Activated CD4-positive, alpha-beta T cell treated with anti-CD3 and anti-CD28 coated beads for 36 hours (primary cell): ENCODE measurements around the gene KLHL1. TPM values are rescaled to one million over a fixed set of nuclear protein-coding genes. Genes with fewer than 3 reads are reported as not detected.

Experiments
- ATAC-seq: fragments of 200-7000 bp; cut with Tn5 transposase; one replicate; pipeline ENCODE4 v1.10.0; 2021; ENCODE audit warnings: mild to moderate bottlenecking, moderate library complexity
- CTCF ChIA-PET: fragments of 350-600 bp; sonication (Branson Sonifier 250); formaldehyde crosslinking; loops from one replicate; lab custom pipeline; 2021; ENCODE audit warnings: antibody characterized with exemption; lab: Charles Lee
- POLR2A ChIA-PET: fragments of 350-600 bp; sonication (Branson Sonifier 250); formaldehyde crosslinking; loops from one replicate; lab custom pipeline; 2021; ENCODE audit warnings: antibody characterized with exemption, inconsistent platforms; lab: Charles Lee
- DNase-seq: peaks from one replicate; pipeline ENCODE4 v3.0.0-alpha.2; 2020
- H3K27ac Mint-ChIP-seq: one replicate; pipeline ENCODE4 v1.8.0; 2021; ENCODE audit warnings: mixed read lengths
- H3K27me3 Mint-ChIP-seq: one replicate; pipeline ENCODE4 v1.8.0; 2021; ENCODE audit warnings: mixed read lengths
- H3K36me3 Mint-ChIP-seq: one replicate; pipeline ENCODE4 v1.8.0; 2021; ENCODE audit warnings: low read depth, mixed read lengths
- H3K4me1 Mint-ChIP-seq: one replicate; pipeline ENCODE4 v1.8.0; 2021; ENCODE audit warnings: mixed read lengths
- H3K4me3 Mint-ChIP-seq: one replicate; pipeline ENCODE4 v1.8.0; 2021; ENCODE audit warnings: mild to moderate bottlenecking, moderate library complexity, mixed read lengths
- H3K9me3 Mint-ChIP-seq: one replicate; pipeline ENCODE4 v1.8.0; 2021; ENCODE audit warnings: low read depth, mixed read lengths
- intact Hi-C, 2 experiments: fragments of 100-400 bp; cut with DNase I in 1 of 2; cut with micrococcal nuclease in 1 of 2; formaldehyde crosslinking; loops; one replicate each; pipeline versions ENCODE4 v1.14.2 to v1.15.1; 2022 to 2024; cut with DNase I, micrococcal nuclease
- total RNA-seq, 2 experiments: library from RNA; stranded (reverse); gene quantifications; one replicate each; pipeline ENCODE4 v1.2.3, GENCODE V29; 2021

Gene KLHL1
- total RNA-seq, 2 experiments from 2014 or later, result not detected

- Mint-ChIP-seq H3K4me1 (no peaks in the 10 kb centered on the region), H3K27me3 (no peaks in the 10 kb centered on the region), H3K4me3 (no peak overlapping the region), H3K27ac (no peak overlapping the region), H3K9me3 (peaks cover 19% of the 10 kb centered on the region), H3K36me3 (no peaks in the 10 kb centered on the region)
- no peak for DNase-seq
- no peak for ATAC-seq
- CTCF ChIA-PET, result no interaction called here
- intact Hi-C loops, result no loop called here
- POLR2A ChIA-PET, result no interaction called here
Measured at GRCh38 chr13:69751259-69751658, 357.0 kb downstream of the KLHL1 start.

- ChIA-PET CTCF (no interaction called here), POLR2A (no interaction called here)
- H3K36me3 Mint-ChIP-seq, result no peaks in the 10 kb centered on the region
- no peak overlapping the region for H3K27ac Mint-ChIP-seq
- no peaks in the 10 kb centered on the region for H3K27me3 Mint-ChIP-seq
- peaks cover 7% of the 10 kb centered on the region for H3K9me3 Mint-ChIP-seq
- H3K4me3 Mint-ChIP-seq, result no peak overlapping the region
- no peaks in the 10 kb centered on the region for H3K4me1 Mint-ChIP-seq
- DNase-seq (no peak), ATAC-seq (no peak)
- intact Hi-C loops, result no loop called here
Measured at GRCh38 chr13:69737129-69737935, 370.9 kb downstream of the KLHL1 start.

GRCh38 chr13:69721631-69722030 lies 386.6 kb downstream of the KLHL1 start:
- H3K36me3 Mint-ChIP-seq, result no peaks in the 10 kb centered on the region
- POLR2A ChIA-PET, result no interaction called here
- DNase-seq, result no peak
- no peak overlapping the region for H3K27ac Mint-ChIP-seq
- no peak for ATAC-seq
- H3K4me1 Mint-ChIP-seq, result no peaks in the 10 kb centered on the region
- H3K27me3 Mint-ChIP-seq, result no peaks in the 10 kb centered on the region
- intact Hi-C loops, result no loop called here
- H3K9me3 Mint-ChIP-seq, result peaks cover 3% of the 10 kb centered on the region
- no peak overlapping the region for H3K4me3 Mint-ChIP-seq
- CTCF ChIA-PET, result no interaction called here

GRCh38 chr13:69720278-69720983 lies 387.8 kb downstream of the KLHL1 start:
- H3K27ac Mint-ChIP-seq, result no peak overlapping the region
- H3K4me1 Mint-ChIP-seq, result no peaks in the 10 kb centered on the region
- DNase-seq (no peak), ATAC-seq (no peak)
- H3K9me3 Mint-ChIP-seq, result no peaks in the 10 kb centered on the region
- ChIA-PET CTCF (no interaction called here), POLR2A (no interaction called here)
- no peaks in the 10 kb centered on the region for H3K27me3 Mint-ChIP-seq
- intact Hi-C loops, result no loop called here
- no peaks in the 10 kb centered on the region for H3K36me3 Mint-ChIP-seq
- no peak overlapping the region for H3K4me3 Mint-ChIP-seq

- Mint-ChIP-seq H3K4me1 (no peaks in the 10 kb centered on the region), H3K9me3 (peaks cover 1% of the 10 kb centered on the region), H3K36me3 (no peaks in the 10 kb centered on the region), H3K4me3 (no peak overlapping the region), H3K27ac (no peak overlapping the region), H3K27me3 (no peaks in the 10 kb centered on the region)
- DNase-seq (no peak), ATAC-seq (no peak)
- CTCF ChIA-PET, result no interaction called here
- intact Hi-C loops, result no loop called here
- POLR2A ChIA-PET, result no interaction called here
Measured at GRCh38 chr13:69706807-69707206, 401.4 kb downstream of the KLHL1 start.

- Mint-ChIP-seq H3K36me3 (no peaks in the 10 kb centered on the region), H3K4me3 (no peak overlapping the region), H3K27me3 (no peaks in the 10 kb centered on the region), H3K9me3 (peaks cover 4% of the 10 kb centered on the region), H3K4me1 (no peaks in the 10 kb centered on the region), H3K27ac (no peak overlapping the region)
- CTCF ChIA-PET, result no interaction called here
- POLR2A ChIA-PET, result no interaction called here
- intact Hi-C loops, result no loop called here
- DNase-seq (no peak), ATAC-seq (no peak)
Measured at GRCh38 chr13:69704311-69704710, 403.9 kb downstream of the KLHL1 start.

- intact Hi-C loops, result no loop called here
- CTCF ChIA-PET, result no interaction called here
- Mint-ChIP-seq H3K27ac (no peak overlapping the region), H3K27me3 (no peaks in the 10 kb centered on the region), H3K4me1 (no peaks in the 10 kb centered on the region), H3K4me3 (no peak overlapping the region), H3K9me3 (peaks cover 6% of the 10 kb centered on the region), H3K36me3 (no peaks in the 10 kb centered on the region)
- ATAC-seq (no peak), DNase-seq (no peak)
- POLR2A ChIA-PET, result no interaction called here
Measured at GRCh38 chr13:69690999-69691398, 417.3 kb downstream of the KLHL1 start.

- ATAC-seq (no peak), DNase-seq (no peak)
- ChIA-PET POLR2A (no interaction called here), CTCF (no interaction called here)
- intact Hi-C loops, result no loop called here
- Mint-ChIP-seq H3K27ac (no peak overlapping the region), H3K27me3 (no peaks in the 10 kb centered on the region), H3K9me3 (peaks cover 11% of the 10 kb centered on the region), H3K4me3 (no peak overlapping the region), H3K4me1 (no peaks in the 10 kb centered on the region), H3K36me3 (no peaks in the 10 kb centered on the region)
Measured at GRCh38 chr13:69683921-69684686, 424.1 kb downstream of the KLHL1 start.

- Mint-ChIP-seq H3K36me3 (no peaks in the 10 kb centered on the region), H3K4me3 (no peak overlapping the region), H3K9me3 (peaks cover 9% of the 10 kb centered on the region), H3K4me1 (no peaks in the 10 kb centered on the region), H3K27me3 (no peaks in the 10 kb centered on the region), H3K27ac (no peak overlapping the region)
- ATAC-seq (no peak), DNase-seq (no peak)
- CTCF ChIA-PET, result interaction anchor here (0.6 kb wide), 1 partner anchor 1763 kb away, joined by 3 read pairs; no protein-coding TSS in a partner anchor
- intact Hi-C loops, result no loop called here
- POLR2A ChIA-PET, result no interaction called here
Measured at GRCh38 chr13:69681722-69682121, 426.5 kb downstream of the KLHL1 start.

GRCh38 chr13:69677343-69677742 lies 430.9 kb downstream of the KLHL1 start:
- H3K9me3 Mint-ChIP-seq, result peaks cover 9% of the 10 kb centered on the region
- ChIA-PET CTCF (no interaction called here), POLR2A (no interaction called here)
- H3K27me3 Mint-ChIP-seq, result no peaks in the 10 kb centered on the region
- intact Hi-C loops, result no loop called here
- no peak for DNase-seq
- no peak overlapping the region for H3K4me3 Mint-ChIP-seq
- no peak overlapping the region for H3K27ac Mint-ChIP-seq
- ATAC-seq, result no peak
- no peaks in the 10 kb centered on the region for H3K36me3 Mint-ChIP-seq
- H3K4me1 Mint-ChIP-seq, result no peaks in the 10 kb centered on the region

- H3K9me3 Mint-ChIP-seq, result peaks cover 9% of the 10 kb centered on the region
- no peaks in the 10 kb centered on the region for H3K4me1 Mint-ChIP-seq
- H3K27me3 Mint-ChIP-seq, result no peaks in the 10 kb centered on the region
- no peak for ATAC-seq
- ChIA-PET POLR2A (no interaction called here), CTCF (no interaction called here)
- no peak for DNase-seq
- no peak overlapping the region for H3K27ac Mint-ChIP-seq
- intact Hi-C loops, result no loop called here
- H3K36me3 Mint-ChIP-seq, result no peaks in the 10 kb centered on the region
- no peak overlapping the region for H3K4me3 Mint-ChIP-seq
Measured at GRCh38 chr13:69676286-69676685, 432.0 kb downstream of the KLHL1 start.
